GM20000 (cell line): Measurements from ENCODE around the gene ACTR5.

Source experiments
- DNase-seq: peaks from one replicate; pipeline ENCODE4 v3.0.0; 2012; ENCODE audit warnings: low spot score
- TF ChIP-seq, protein P1 (sequence below): IDR thresholded peaks from 2 replicates; pipeline ENCODE4 v1.5.1; 2012; ENCODE audit warnings: mild to moderate bottlenecking, control low read depth; ENCODE audit errors: extremely low read depth, missing control alignments

Gene ACTR5

DNA sequence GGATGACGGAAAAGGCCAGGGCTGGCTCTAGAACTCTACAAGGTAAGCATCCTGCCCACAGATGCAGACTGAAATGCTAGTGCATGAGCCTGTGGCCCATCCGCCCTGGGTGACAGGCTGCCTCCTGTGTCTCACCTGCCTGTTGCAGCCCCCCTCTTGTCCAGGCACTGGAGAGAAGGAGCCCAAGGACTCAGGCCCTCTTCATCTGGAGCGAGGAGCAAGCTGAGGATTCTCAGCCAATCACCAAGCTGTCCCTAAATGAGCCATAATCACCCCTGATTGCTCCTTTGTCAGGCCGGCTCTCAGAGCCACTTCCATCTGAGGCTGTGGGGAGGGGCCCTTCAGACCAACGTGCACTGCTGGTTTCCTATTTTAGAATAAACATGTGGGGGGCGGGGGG lies 34.0 kb upstream of the ACTR5 start:
- TF ChIP-seq, protein P1, sequence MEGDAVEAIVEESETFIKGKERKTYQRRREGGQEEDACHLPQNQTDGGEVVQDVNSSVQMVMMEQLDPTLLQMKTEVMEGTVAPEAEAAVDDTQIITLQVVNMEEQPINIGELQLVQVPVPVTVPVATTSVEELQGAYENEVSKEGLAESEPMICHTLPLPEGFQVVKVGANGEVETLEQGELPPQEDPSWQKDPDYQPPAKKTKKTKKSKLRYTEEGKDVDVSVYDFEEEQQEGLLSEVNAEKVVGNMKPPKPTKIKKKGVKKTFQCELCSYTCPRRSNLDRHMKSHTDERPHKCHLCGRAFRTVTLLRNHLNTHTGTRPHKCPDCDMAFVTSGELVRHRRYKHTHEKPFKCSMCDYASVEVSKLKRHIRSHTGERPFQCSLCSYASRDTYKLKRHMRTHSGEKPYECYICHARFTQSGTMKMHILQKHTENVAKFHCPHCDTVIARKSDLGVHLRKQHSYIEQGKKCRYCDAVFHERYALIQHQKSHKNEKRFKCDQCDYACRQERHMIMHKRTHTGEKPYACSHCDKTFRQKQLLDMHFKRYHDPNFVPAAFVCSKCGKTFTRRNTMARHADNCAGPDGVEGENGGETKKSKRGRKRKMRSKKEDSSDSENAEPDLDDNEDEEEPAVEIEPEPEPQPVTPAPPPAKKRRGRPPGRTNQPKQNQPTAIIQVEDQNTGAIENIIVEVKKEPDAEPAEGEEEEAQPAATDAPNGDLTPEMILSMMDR: no peak

DNA sequence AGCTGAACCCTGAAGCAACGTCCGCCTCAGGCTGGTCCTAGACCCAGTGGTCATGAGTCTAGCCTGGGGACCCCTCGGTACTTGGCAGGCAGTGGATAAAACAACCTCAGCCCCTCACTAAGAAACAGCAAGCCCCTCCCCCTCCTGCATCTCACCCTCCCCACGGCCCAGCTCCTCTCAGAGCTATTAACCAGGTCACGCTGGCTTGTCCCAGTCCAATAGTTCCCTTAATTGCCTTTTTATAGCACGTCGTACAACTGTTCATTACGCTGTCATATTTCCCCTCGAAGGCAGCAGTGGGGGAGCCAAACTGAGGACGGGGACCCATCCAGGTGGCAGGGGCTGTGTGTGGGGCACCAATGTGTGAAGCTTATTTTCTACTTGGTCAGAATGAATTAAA lies 32.6 kb upstream of the ACTR5 start:
- DNase-seq: no peak
- TF ChIP-seq, protein P1: no peak

More for the DNA sequence above, 34.0 kb upstream of the ACTR5 start:
- DNase-seq: no peak

DNA sequence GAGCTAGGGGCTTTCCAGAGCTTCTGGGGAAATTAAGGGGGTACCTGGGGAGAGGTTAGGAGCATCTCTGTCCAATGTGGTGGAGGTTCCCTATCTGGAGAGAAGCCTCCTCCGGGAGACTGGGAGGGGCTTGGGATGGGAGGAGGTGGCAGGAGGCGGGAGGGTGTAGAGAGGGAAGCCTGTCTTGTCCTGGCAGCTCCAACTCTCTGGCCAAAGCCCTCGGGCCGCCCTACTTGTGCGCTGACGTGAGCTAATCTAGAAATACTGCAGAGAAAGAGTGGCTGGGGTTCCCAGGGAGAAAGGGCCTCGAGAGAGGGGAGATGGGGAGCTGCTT lies 25.6 kb upstream of the ACTR5 start:
- peak; percentile 17 for DNase-seq
- TF ChIP-seq, protein P1: no peak

- peak; percentile 24 for DNase-seq
- TF ChIP-seq, protein P1: no peak
Measured at GRCh38 chr20:38723017-38723847, 25.0 kb upstream of the ACTR5 start.

- peak; percentile 39 for DNase-seq
- TF ChIP-seq, protein P1: no peak
Measured at GRCh38 chr20:38723848-38724625, 24.2 kb upstream of the ACTR5 start, which contains the start of gene SLC32A1. TSS of gene SLC32A1 (plus strand) at chr20:38724486. CDS start at chr20:38724725, 239 bp downstream.

DNA sequence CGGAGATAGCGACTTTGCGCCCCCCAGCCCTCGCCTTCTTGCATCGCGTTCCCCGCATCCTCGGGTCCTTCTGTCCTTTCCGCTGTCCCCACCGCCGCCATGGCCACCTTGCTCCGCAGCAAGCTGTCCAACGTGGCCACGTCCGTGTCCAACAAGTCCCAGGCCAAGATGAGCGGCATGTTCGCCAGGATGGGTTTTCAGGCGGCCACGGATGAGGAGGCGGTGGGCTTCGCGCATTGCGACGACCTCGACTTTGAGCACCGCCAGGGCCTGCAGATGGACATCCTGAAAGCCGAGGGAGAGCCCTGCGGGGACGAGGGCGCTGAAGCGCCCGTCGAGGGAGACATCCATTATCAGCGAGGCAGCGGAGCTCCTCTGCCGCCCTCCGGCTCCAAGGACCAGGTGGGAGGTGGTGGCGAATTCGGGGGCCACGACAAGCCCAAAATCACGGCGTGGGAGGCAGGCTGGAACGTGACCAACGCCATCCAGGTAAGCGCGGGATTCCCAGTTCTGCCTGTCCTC lies 23.6 kb upstream of the ACTR5 start:
- TF ChIP-seq, protein P1: no peak

More for the DNA sequence above, 23.6 kb upstream of the ACTR5 start:
- peak; percentile 35 for DNase-seq
